GM12878 (cell line): ENCODE data around the gene PDZRN4. TPM values are rescaled to one million over a fixed set of nuclear protein-coding genes. Genes with fewer than 3 reads are reported as not detected.

ENCODE experiments used
- ATAC-seq: fragments of 200-7000 bp; cut with Tn5 transposase; 3 replicates; pipeline ENCODE4 v1.9.1; 2020; ENCODE audit warnings: mild to moderate bottlenecking, moderate library complexity
- BruUV-seq: library from RNA; stranded (reverse); fragments of 400-500 nt; replicated peaks from 2 replicates; lab custom pipeline; 2021; lab: Mats Ljungman, UMichigan
- CTCF ChIA-PET: fragments of 300-600 bp; sonication (Branson Sonifier 250); formaldehyde crosslinking; extraction: SDS; loops from one replicate; lab custom pipeline; 2021; ENCODE audit warnings: inconsistent platforms; lab: Yijun Ruan, JAX
- POLR2A ChIA-PET: fragments of 350-600 bp; formaldehyde crosslinking; extraction: SDS; loops from one replicate; lab custom pipeline; 2021; ENCODE audit warnings: inconsistent platforms; lab: Charles Lee
- RAD21 ChIA-PET: fragments of 300-600 bp; sonication (Branson Sonifier 250); formaldehyde crosslinking; loops from one replicate; lab custom pipeline; 2023; ENCODE audit warnings: antibody characterized with exemption; ENCODE audit not compliant: unreplicated experiment; lab: Charles Lee
- SMC1A ChIA-PET: fragments of 300-600 bp; sonication (Branson Sonifier 250); formaldehyde crosslinking; loops from one replicate; lab custom pipeline; 2023; ENCODE audit not compliant: unreplicated experiment, uncharacterized antibody; lab: Charles Lee
- DNase-seq: peaks from one replicate; pipeline ENCODE4 v3.0.0-alpha.2; 2011; ENCODE audit warnings: low read depth, low spot score
- FAIRE-seq: peaks from 3 replicates; lab custom pipeline; 2011; peaks lifted over from hg19 to GRCh38; lab: Jason Lieb, UNC
- H2AFZ ChIP-seq: 2 replicates; pipeline ENCODE4 v1.6.0; 2011; ENCODE audit warnings: low read depth, low read length, control low read depth; ENCODE audit not compliant: control insufficient read depth
- H3K27ac ChIP-seq: 2 replicates; pipeline ENCODE4 v1.5.1; 2011; ENCODE audit warnings: control low read depth; ENCODE audit not compliant: control insufficient read depth, insufficient read depth
- H3K27me3 ChIP-seq, 2 experiments: replicated peaks in 1 of 2; 2 replicates each; pipeline versions ENCODE4 v1.6.0 to v1.6.1; 2011; ENCODE audit warnings: low read length in 1 of 2; ENCODE audit not compliant: control insufficient read depth in 2 of 2, insufficient read depth in 2 of 2
- H3K36me3 ChIP-seq, 2 experiments: 2 replicates each; pipeline ENCODE4 v1.5.1; 2011; ENCODE audit warnings: low read length in 1 of 2; ENCODE audit not compliant: control insufficient read depth in 2 of 2, insufficient read depth in 2 of 2
- H3K4me1 ChIP-seq: 2 replicates; pipeline ENCODE4 v1.6.1; 2011; ENCODE audit warnings: mild to moderate bottlenecking, low read length, moderate library complexity, mixed read lengths; ENCODE audit not compliant: control insufficient read depth, insufficient read depth
- H3K4me2 ChIP-seq: 2 replicates; pipeline ENCODE4 v1.6.0; 2011; ENCODE audit warnings: control low read depth; ENCODE audit not compliant: control insufficient read depth, insufficient read depth
- H3K4me3 ChIP-seq: fragments of 200-600 bp; sonication (generic); 2 replicates; pipeline ENCODE4 v1.5.1; 2016
- H3K79me2 ChIP-seq: 2 replicates; pipeline ENCODE4 v1.6.0; 2011; ENCODE audit warnings: low read length; ENCODE audit not compliant: control insufficient read depth, insufficient read depth
- H3K9ac ChIP-seq: 2 replicates; pipeline ENCODE4 v1.8.0; 2011; ENCODE audit warnings: low read length, control low read depth, mixed read lengths; ENCODE audit not compliant: control insufficient read depth, insufficient read depth
- H3K9me3 ChIP-seq: replicated peaks from 3 replicates; pipeline ENCODE4 v1.5.1; 2011; ENCODE audit warnings: mild to moderate bottlenecking, low read length; ENCODE audit not compliant: control insufficient read depth, insufficient read depth
- H4K20me1 ChIP-seq: 2 replicates; pipeline ENCODE4 v1.6.0; 2011; ENCODE audit not compliant: control insufficient read depth, insufficient read depth
- BACH1 ChIP-seq: fragments of 450-650 bp; IDR thresholded peaks from 2 replicates; pipeline ENCODE4 v1.6.1; 2017; ENCODE audit warnings: mild to moderate bottlenecking, borderline replicate concordance
- CEBPB ChIP-seq, 2 experiments: fragments of 150-350 bp in 1 of 2; IDR thresholded peaks; 2 replicates each; pipeline ENCODE4 v1.6.1; 2012 to 2014; ENCODE audit warnings: low read depth in 2 of 2, low read length in 2 of 2, borderline replicate concordance in 1 of 2, inconsistent platforms in 1 of 2
- EGR1 ChIP-seq, 2 experiments: IDR thresholded peaks; 1 replicate in 1 of 2; 2 replicates in 1 of 2; pipeline ENCODE4 v1.6.1; 2011 to 2012; ENCODE audit warnings: low read depth in 2 of 2, low read length in 2 of 2, borderline replicate concordance in 1 of 2, mild to moderate bottlenecking in 1 of 2, moderate library complexity in 1 of 2
- ETV6 ChIP-seq, 2 experiments: fragments of 450-650 bp in 1 of 2; IDR thresholded peaks in 1 of 2; conservative IDR thresholded peaks in 1 of 2; 2 replicates each; pipeline ENCODE4 v1.6.1; 2014; ENCODE audit warnings: antibody characterized with exemption in 1 of 2, borderline replicate concordance in 1 of 2, low read depth in 1 of 2, mild to moderate bottlenecking in 1 of 2, moderate library complexity in 1 of 2
- POLR2AphosphoS2 ChIP-seq: IDR thresholded peaks from 2 replicates; pipeline ENCODE4 v1.6.1; 2011; ENCODE audit warnings: low read depth, mild to moderate bottlenecking, low read length, improper control_type of control experiment, moderate library complexity
- SREBF2 ChIP-seq: IDR thresholded peaks from 2 replicates; pipeline ENCODE4 v1.6.1; 2012; ENCODE audit warnings: mild to moderate bottlenecking, low read length
- SUZ12 ChIP-seq: fragments of 200-600 bp; sonication (generic); IDR thresholded peaks from one replicate; pipeline ENCODE4 v1.6.1; 2018; ENCODE audit warnings: antibody characterized with exemption, mild to moderate bottlenecking; ENCODE audit not compliant: unreplicated experiment
- WGBS: methylation state at CpG from one replicate; pipeline ENCODE4 v1.1.6; 2016; ENCODE audit warnings: low lambda C conversion rate; ENCODE audit not compliant: insufficient replicate concordance, insufficient coverage; ENCODE audit errors: missing lambda C conversion rate; 5-methylcytosine and 5-hydroxymethylcytosine counted together
- in situ Hi-C: fragments of 300-500 bp; cut with MboI; formaldehyde crosslinking; loops from 9 replicates; pipeline ENCODE4 v1.14.3; 2018; ENCODE audit warnings: mixed read lengths
- intact Hi-C: fragments of 100-400 bp; cut with micrococcal nuclease; formaldehyde crosslinking; loops from one replicate; pipeline ENCODE4 v1.14.2; 2022; ENCODE audit not compliant: unreplicated experiment
- polyA plus RNA-seq, 11 experiments: library from polyadenylated mRNA; depleted of rRNA in 4 of 11; unstranded in 6 of 11; stranded (reverse) in 5 of 11; fragments of >200 nt; fragmentation: Nextera tagmentation in 4 of 11; fragmentation: Illumina TruSeq in 1 of 11; extraction: Ambion mirVana in 4 of 11; extraction: Trizol in 1 of 11; gene quantifications; 1 replicate in 1 of 11; 2 replicates in 10 of 11; pipeline versions ENCODE4 v1.2.1 to v1.2.3, GENCODE V29; 2011 to 2016; ENCODE audit warnings: inconsistent platforms in 2 of 11, missing spikeins in 2 of 11, low read depth in 1 of 11
- total RNA-seq, 4 experiments: library from RNA; depleted of rRNA in 3 of 4; stranded (reverse); fragments of >200 nt in 3 of 4; fragmentation: Illumina TruSeq in 1 of 4; extraction: Trizol in 1 of 4; gene quantifications; 2 replicates each; pipeline versions ENCODE4 v1.2.1 to v1.2.3, GENCODE V29; 2013 to 2021
- TF ChIP-seq, protein P1 (sequence below): fragments of 450-650 bp; IDR thresholded peaks from 2 replicates; pipeline ENCODE4 v1.6.1; 2016; ENCODE audit warnings: mild to moderate bottlenecking

Gene PDZRN4
- total and polyA plus RNA-seq, 10 of the 15 experiments (the other 5 are each of a cell fraction or from before 2014, with no cell fraction given): 0.03 TPM; not detected in 9

DNA sequence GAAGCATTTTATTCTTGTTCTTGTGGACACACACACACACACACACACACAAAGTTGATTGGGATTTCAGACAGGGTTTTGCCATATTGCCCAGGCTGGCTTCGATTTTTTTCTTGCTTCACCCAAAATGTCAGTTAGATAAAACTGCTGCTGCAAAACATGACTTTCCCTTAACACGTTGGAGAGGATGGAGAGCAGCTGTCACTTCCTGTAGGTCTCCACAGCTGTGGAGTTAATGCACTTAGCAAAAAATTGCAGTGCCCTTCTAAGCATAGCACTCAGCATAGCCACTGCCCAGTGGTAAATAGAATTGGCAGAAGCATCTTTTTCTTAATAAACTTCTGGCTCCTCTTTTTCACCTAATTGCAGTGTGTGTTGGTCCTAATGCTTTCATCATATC is 54.5 kb downstream of the PDZRN4 start (continued):
- TF ChIP-seq EGR1 (IDR thresholded peaks at IDR 0.05; ENCODE audit: borderline replicate concordance in 1 of 2, low read depth in 2 of 2, low read length in 2 of 2) (no peak), SREBF2 (no peak), CEBPB (IDR thresholded peaks at IDR 0.05; ENCODE audit: borderline replicate concordance in 1 of 2, low read depth in 2 of 2, low read length in 2 of 2) (no peak)

DNA sequence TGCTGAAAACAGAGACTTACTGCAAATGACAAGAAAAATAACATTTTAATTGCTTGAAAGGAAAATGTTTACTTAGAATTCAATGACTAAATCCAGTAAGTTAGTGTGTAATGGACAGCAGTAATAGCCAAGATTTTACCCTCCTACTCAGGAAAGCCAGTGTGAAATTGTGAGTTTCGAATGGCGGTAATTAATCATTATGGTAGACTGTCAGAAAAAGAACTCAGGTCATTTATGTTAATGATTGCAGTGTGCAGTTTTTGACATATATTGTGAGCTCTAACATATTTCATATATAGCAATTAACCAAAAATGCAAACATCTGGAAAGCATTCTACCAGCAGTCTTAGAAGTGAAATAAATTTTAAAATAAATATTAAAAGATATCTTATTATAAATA is 60.3 kb downstream of the PDZRN4 start:
- H3K9ac ChIP-seq: no peak overlapping the region
- no peak overlapping the region for H2AFZ ChIP-seq
- in situ Hi-C loops: no loop called here
- DNase-seq (no peak), ATAC-seq (no peak), FAIRE-seq (no peak)
- no peaks in the 10 kb centered on the region for H3K36me3 ChIP-seq
- H4K20me1 ChIP-seq: no peaks in the 10 kb centered on the region
- SMC1A ChIA-PET: no interaction called here
- H3K27ac ChIP-seq: no peak overlapping the region
- POLR2A ChIA-PET: no interaction called here
- intact Hi-C loops: no loop called here
- no peaks in the 10 kb centered on the region for H3K4me1 ChIP-seq
- TF ChIP-seq POLR2AphosphoS2 (no peak), SUZ12 (no peak), ETV6 (conservative IDR thresholded peaks at IDR 0.05 in 1 of 2, IDR thresholded peaks at IDR 0.05 in 1 of 2; ENCODE audit: borderline replicate concordance in 1 of 2, low read depth in 1 of 2) (no peak), BACH1 (no peak)
- TF ChIP-seq, protein P1, sequence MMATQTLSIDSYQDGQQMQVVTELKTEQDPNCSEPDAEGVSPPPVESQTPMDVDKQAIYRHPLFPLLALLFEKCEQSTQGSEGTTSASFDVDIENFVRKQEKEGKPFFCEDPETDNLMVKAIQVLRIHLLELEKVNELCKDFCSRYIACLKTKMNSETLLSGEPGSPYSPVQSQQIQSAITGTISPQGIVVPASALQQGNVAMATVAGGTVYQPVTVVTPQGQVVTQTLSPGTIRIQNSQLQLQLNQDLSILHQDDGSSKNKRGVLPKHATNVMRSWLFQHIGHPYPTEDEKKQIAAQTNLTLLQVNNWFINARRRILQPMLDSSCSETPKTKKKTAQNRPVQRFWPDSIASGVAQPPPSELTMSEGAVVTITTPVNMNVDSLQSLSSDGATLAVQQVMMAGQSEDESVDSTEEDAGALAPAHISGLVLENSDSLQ: peak; percentile 15; the same call in 1 of the 2 replicates
- 11% methylated on average over 2 of the region's 2 CpGs for WGBS
- no TSS peak for BruUV-seq
- H3K79me2 ChIP-seq: no peaks in the 10 kb centered on the region
- H3K4me3 ChIP-seq: no peak overlapping the region
- CTCF ChIA-PET: no interaction called here
- RAD21 ChIA-PET: no interaction called here
- no peaks in the 10 kb centered on the region for H3K9me3 ChIP-seq
- no peak overlapping the region for H3K4me2 ChIP-seq
- H3K27me3 ChIP-seq: no peaks in the 10 kb centered on the region
